Amygdala (tissue), 56 donors: ENCODE data around the gene RCN1.
"Not testable (repeated sequence)": the region's sequence is repeated elsewhere in the genome, so short reads cannot be mapped to it uniquely, and the experiment has no call there.

Experiments used
- DNase-seq, 56 donors: peaks; one replicate each; lab custom pipeline; 2025; lab: John Stamatoyannopoulos, UW

Gene RCN1

DNA sequence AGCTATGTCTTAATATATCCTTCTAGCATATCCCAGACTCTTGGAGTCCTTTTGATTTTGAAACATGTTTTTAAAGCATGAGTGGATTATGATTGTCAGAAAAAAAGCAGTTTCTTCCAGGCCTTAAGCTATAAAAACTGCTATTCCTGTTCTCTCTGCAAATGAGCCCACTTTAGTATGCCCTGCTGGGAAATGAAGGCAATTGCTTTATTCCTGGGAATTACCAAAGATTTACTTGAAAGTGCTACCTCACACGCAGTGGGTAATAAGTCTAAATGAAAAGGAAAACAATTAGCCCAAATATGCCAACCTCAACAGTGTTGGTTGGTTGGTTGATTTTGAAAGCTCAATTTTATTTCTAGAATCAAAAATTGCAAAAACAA, 17.2 kb upstream of the RCN1 start:
- DNase-seq: no peak

DNA sequence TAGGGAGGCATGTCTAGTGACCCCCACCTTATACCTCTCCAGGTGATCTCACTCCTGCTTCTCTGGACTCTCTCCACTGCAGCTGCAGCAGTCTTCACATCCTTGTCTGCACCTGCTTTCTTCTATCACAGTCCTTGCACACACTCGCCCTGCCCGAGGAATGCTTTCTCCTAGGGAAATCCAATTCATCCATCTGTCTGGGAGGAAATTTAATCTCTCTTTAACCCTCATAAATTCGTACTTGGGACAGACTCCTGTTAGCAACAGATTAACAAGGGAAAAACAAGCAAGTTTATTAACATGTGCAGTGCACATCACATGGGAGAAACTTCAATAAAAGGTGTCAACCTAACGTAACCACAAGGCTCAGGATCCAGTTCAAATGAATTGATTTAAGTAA, 11.3 kb upstream of the RCN1 start:
- no peak for DNase-seq

DNA sequence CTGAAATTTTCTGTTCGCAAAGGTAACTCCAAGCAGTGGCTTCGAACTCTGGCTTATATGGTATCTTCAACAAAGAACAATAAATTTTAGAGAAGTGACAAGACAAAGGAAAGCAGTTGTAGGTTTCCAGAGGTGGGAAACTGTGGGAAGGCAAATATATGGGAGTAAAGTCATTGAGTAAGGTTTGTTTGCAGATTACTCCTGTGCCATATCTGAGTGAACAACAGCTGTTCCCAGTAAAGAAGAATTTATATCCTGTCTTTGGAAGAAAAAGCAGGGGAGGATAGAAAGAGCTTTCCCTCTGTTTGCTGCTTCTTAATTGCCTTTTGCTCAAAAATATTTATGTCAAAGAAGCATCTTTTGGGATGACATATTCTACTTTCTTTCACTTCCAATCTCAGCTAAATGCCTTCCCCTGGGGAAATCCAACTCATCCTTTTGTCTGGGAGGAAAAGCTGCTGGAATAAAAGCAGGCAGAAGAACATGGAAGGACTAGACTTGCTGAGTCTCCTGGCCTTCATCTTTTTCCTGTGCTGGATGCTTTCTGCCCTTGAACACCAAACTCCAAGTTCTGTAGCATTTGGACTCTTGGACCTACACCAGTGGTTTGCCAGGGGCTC, 10.4 kb upstream of the RCN1 start:
- DNase-seq: no peak

DNA sequence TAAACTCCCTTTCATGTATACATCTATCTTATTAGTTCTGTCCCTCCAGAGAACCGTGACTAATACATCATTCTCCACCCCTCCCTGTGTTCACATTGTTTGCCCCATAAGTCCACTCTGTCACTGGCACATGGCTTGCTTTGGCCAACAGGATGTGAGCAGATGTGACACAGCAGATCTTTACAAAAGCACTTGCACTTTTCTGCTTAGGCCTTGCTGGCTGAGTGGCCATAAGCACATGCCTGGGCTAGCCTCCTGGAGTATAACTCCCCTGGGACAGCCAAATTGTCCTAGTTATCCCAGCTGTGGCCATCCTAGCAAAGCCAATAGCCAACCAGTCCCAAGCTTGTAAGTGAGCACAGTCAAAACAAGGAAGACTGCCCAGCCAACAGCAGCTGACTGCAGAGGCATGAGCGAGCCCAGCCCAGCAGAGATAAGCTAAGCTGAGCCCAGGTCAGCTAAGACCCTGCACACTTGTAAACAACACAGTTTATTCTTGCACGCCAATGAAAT, 9.7 kb upstream of the RCN1 start:
- no peak for DNase-seq

DNA sequence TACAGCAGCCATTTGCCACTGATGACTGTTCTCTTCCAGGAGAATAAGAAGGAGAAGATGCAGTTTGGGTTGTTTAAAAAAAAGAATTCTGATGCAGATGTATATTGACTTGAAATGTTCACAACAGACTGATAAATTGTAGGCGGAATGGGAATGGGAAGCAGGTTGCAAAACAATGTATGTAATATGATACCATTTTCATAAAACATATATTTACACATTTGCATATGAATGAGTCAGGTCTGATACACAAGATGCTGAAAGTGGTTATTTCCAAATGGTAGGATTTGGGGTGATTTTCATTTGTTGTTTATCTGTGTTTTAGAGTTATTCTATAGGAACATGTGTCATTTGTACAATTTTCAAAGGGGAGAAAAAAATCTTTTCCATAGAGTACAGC, 9.0 kb upstream of the RCN1 start:
- DNase-seq: no peak

DNA sequence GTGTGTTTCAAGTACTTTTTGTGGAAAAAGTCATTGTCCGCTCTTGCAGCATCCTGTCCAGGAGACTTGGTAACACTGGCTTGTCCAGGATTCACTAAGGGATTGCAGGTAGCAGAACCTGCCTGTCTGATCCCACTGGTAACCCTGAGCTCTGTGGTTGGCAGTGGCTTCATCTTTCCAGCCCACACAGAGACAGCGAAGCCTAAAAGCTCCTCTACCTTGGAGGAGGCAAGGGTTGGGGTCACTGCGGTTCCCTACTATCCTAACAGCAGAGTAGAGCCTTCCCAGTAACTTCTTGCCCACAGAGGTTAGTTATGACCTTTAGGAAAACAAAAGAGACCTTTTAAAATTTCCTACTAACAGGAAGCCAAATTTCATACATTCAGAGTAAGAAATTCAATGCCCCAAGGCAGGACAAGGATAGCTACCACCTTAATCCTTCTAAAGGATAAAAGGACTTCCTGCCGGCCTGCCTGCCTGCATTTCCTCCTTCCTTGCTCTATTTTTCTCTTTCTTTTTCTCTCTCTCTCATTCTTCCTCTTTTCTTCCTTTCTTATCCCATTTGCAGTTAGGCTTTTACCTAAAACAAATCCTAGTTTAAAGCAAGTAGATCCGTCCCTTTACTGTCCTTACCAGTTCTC, 8.4 kb upstream of the RCN1 start:
- DNase-seq: no peak

DNA sequence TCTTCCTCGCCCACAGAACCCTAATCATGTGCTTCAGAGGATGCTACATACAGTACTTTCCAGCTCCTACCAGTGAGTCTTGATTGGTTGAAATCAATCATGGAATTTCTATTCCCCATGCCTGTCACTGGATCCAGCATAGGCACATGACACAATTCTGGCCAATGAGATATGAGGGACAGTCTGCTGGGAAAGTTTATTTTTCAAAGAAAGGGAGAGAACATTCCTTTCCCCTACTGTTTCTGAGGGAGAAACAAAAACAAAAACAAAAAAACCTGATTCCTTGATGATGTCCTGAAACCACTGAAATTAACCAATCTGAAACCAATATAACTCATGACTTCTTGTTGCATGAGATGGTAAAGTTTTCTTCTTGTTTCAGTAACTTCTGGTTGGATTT, 3.3 kb upstream of the RCN1 start:
- DNase-seq: no peak

DNA sequence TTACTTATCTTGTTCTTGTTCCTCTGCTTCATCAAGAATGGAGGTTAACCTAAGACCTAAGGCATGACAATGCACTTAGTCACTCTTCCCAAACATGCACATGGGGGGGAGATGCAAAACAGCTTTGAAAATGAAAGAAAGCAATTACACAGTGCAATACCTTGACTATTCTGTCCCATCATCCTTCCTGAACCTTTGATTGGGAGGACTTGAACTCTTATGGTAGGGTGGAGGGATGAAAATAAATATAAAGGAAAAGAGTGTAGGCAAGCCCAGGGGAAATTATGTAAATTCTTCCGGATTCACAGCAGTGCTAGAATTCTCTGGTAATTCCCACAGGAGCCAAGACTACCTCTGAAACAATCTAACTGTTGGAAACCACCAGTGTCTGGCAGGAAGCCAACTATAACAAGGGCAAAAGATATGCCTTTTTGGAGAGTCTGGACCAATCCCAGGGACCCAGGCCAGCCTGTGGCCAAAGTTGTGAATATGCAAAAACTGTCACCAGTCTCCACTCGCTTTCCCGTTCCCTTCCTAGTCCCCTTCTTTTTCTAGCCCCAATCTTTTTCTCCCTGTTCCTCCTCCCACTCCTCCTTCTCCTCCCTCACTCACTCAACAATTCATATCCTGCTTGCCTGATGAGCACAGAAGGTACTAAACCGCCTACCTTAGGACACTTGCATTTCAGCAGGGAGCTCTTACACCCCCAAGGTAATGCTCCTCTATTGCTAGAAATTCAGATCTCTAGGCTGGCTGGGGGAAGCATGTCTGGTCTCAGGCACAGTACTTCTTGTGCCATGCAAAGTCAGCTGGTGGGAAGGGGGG, 2.5 kb upstream of the RCN1 start:
- peak in 8 of 56 donors; percentile 4 to 34 (median 16) for DNase-seq

DNA sequence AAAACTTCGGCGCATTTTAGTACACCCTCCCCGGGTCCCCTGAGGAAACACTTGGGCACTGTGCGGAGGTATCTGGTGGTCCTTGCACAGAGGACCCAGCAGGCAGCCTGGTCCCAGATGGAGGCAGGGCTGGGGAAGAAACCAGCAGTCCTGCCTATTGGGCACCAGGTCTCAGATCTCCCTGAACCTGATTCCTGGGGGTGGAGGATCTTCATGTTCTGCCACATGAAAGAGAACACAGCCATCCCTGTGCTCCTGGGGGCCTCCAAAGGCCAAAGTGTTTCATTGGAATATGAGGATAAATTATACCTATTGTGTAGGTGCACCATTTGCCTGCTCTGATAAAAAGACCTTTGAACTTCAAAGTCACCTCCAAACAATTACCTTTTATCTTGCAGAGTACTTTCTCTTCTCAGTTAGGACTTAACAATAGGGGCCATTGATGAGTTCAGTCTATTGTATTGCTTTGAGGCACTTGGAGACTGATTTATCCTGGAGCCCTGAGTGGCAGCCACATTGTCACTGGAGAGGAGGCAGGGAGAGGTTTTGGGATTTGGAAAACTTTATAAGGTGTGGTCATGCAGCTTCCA, 1.8 kb downstream of the RCN1 start:
- peak in 1 of 56 donors; percentile 2 for DNase-seq

DNA sequence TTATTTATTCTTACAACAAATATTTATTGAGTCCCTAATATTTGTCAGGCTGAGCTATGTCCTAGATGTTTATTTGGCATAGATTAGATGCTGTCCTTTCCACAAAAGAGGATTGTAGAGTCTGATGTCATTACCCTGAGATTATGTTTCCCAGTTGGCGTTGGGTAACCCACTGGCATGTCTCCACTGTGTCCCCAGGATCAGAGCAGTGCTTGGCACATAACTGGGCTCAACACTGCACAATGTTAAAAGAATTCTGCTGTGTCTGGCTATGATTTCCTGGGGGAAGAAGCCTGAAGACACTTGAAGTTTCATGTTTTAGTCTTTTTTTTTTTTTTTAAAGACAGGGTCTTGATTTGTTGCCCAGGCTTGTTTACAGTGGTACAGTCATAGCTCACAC, 4.0 kb downstream of the RCN1 start:
- DNase-seq: no peak

DNA sequence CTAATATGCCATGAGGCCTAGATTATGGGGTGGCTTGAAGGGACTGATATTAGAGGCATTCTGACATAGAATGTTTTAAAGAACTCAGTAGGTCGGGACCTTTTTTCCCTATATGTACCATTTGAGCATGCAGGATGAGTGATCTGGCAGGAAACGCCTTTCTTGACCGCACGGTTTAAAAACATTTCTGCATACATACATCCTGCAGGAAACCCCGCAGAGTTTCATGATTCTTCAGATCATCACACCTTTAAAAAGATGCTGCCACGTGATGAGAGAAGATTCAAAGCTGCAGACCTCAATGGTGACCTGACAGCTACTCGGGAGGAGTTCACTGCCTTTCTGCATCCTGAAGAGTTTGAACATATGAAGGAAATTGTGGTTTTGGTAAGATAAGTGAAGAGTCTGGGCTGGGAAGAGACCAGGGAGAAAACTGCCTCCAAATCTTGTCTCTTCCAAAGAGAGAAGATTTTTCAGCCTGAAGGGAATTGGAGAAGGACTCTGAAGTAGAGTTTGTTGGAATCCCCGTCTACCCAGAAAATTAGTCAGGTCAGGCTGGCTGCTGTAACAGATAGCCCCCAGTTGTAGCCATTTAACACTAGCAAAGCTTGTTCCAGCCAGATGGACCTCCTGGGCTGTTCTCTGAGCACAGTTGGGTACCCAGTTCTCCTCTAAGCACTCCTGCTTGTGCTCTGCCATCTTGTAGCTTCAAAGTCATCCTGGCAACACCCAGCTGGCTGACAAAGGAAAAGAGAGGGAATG, 7.4 kb downstream of the RCN1 start:
- DNase-seq: no peak

DNA sequence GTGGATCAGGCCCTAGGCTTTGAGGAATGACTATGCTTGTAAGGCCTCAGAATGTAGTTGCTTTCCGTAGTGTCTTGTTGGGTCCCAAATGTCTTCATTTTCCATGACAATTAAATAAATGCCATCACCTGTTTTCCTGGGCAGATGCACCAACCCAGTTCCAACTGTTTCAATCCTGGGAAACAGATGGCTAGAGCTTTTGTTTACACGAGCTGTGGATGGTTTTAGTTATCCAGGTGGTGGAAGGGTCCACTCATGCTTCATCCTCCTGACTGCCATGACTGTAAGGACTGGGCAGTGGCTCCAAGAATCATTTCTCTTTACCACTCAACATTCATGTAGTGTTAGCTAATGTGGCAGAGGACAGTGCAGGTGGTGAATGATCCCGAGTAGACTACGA, 8.6 kb downstream of the RCN1 start:
- DNase-seq: no peak

DNA sequence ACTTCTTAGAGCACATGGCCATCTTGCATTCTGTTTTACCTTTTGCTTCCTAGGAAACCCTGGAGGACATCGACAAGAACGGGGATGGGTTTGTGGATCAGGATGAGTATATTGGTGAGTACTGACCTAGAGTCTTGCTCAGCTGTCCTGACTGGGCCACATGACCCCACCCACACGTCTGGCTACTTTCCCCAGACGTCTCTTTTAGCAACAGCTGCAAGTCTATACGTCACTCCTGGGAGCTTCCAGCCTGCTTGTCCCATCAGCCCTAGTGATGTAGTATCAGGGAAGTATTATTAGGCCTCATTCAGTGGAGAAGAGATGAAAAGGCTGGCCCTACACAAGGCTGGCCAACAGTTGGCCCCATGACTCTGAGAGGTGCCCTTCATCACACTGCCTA, 9.6 kb downstream of the RCN1 start:
- DNase-seq: no peak

DNA sequence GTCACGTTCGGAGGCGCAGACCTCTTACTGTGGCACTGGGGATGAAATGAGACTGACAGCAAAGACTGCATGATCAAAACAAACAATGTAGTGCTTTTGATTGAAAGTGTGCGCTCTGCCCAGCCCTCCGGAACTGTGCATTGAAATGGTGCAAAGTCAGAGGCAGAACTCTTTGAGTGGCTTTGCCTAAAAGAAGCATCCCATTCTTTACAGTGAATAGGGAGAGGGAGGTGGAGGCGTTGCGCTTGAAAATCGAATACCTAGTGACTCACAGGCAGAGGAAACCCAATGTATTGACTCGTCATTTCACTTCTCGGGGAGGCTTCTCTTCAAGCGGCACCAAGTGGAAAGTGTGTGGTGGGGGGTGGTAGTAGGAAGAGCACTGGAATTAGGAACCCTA, 10.9 kb downstream of the RCN1 start:
- no peak for DNase-seq

DNA sequence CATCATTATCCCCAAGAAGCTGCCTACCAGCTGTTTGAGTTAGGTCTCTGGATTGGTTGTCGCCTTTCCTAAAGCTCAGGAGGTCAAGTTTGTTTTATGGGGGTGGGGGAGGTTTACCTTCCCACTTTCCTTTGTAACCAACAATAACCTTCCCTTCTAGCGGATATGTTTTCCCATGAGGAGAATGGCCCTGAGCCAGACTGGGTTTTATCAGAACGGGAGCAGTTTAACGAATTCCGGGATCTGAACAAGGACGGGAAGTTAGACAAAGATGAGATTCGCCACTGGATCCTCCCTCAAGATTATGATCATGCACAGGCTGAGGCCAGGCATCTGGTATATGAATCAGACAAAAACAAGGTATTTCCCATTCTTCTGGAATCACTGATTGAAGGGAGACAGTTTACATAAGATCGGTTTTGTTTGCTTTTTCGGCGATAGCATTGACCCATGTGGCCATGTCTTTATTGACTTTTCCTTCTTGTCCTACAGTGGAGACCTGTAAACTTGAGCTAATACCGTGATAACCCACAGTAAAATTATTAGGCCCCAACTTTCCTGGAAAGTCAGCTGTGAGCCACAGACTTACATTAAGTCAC, 12.3 kb downstream of the RCN1 start:
- not testable (repeated sequence) for DNase-seq

DNA sequence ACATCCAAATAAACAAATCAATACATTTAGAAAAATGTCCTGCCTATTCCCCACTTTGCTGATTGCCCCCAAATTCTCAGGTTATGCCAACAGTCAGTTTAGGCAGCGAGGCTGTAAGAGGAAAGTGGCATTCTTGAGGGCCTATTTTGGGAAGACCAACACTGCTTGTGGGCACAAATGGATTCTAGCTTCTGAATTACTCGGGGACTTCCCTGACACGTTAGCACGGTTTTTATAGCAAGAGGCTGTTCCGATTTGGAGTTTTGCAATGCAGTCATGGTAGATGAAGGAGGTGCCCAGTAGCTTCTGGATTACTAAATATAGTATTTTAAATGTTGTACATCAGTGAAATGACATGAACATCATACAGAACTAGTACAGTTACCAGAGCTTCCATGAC, 13.1 kb downstream of the RCN1 start:
- DNase-seq: no peak

DNA sequence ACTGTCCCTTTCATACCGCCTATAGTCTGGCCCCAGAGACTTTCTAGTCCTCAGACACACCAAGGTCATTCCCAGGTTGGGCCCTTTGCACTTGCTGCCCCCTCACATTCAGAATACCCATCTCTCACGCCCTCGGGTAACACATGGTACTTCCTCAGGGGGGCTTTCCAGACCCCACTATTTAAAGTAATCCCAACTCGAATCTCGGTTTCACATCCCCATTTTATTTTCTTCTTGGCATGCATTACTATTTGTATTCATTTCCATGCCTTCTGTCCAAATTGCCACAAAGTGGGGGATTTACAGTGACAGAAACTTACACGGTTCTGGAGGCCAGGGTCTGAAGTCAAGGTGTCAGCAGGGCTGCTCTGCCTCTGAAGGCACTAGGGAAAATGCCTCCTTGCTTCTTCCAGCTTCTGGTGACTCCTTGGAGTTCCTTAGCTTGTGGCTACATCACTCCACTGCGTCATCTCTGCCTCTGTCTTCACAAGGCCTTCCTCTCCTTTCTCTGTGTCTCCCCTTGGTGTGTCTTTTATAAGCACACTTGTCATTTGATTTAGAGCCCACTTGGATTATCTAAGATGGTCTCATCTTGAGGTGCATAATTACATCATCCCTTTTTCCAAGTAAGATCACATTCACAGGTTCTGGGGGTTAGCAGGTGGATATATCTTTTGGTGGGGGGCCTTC, 15.1 kb downstream of the RCN1 start:
- DNase-seq: no peak

DNA sequence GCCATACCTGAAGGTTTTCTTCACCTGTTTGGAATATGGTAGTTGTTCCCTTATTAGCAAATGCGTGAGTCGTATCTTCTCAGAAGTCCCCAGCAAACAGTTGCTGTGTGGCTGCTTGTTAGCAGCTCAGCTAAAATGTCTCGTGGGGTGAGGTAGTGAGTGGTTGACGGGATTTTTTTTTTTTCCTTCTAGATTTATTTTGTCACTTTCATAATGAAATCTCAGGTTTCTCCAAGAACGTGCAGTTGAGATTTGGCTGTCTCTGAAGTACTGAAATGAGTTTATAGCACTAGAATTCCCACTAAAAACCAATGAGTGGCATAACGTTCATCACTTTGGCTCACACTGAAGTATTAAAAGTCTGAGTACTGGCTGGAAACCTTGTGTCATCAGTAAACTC, 16.8 kb downstream of the RCN1 start:
- DNase-seq: no peak

DNA sequence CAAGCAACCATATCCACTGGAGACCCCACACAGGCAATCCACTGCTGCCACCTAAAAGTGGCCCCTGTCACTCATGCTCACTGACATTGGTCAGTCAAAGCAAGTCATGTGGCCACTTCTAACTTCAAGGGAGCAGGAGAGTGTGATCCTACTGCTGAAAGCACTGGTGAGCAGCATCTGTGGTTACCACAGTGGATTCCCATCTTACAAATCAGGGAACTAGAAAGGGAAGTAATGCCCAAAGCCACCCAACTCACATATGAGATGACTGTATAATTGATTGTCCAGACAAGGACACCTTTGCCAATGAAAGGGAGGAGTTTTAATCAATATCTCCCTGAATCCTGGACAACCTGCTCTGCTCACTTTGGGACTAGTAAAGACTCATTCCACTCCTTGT, 17.7 kb downstream of the RCN1 start:
- DNase-seq: no peak

DNA sequence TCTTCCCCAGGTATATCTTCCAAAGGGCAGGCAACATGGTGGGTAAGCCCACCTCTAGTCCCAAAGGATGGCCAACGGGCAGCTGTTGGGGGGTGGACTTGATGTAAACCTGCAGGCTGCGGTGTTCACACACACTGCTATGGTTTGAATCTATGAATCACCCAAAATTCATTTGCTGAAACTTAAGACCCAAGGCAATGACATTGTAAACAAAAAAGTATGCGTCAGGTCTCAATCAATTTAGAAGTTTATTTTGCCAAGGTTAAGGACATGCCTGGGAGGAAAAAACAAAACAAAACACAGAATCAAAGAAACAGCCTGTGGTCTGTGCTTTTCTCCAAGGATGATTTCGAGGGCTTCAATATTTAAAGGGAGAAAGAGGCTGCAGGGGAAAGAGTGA, 18.3 kb downstream of the RCN1 start:
- no peak for DNase-seq
